Activated CD4-positive, alpha-beta T cell treated with anti-CD3 and anti-CD28 coated beads for 36 hours (primary cell): Measurements from ENCODE around the gene CAMTA1. TPM values are rescaled to one million over a fixed set of nuclear protein-coding genes. Genes with fewer than 3 reads are reported as not detected.
A peak's percentile ranks its signal among the peaks of the same experiment; 100 is the strongest.

Experiments used
- ATAC-seq: fragments of 200-7000 bp; cut with Tn5 transposase; one replicate; pipeline ENCODE4 v1.10.0; 2021; ENCODE audit warnings: mild to moderate bottlenecking, moderate library complexity
- CTCF ChIA-PET: fragments of 350-600 bp; sonication (Branson Sonifier 250); formaldehyde crosslinking; loops from one replicate; lab custom pipeline; 2021; ENCODE audit warnings: antibody characterized with exemption; lab: Charles Lee
- POLR2A ChIA-PET: fragments of 350-600 bp; sonication (Branson Sonifier 250); formaldehyde crosslinking; loops from one replicate; lab custom pipeline; 2021; ENCODE audit warnings: antibody characterized with exemption, inconsistent platforms; lab: Charles Lee
- DNase-seq: peaks from one replicate; pipeline ENCODE4 v3.0.0-alpha.2; 2020
- H3K27ac Mint-ChIP-seq: one replicate; pipeline ENCODE4 v1.8.0; 2021; ENCODE audit warnings: mixed read lengths
- H3K27me3 Mint-ChIP-seq: one replicate; pipeline ENCODE4 v1.8.0; 2021; ENCODE audit warnings: mixed read lengths
- H3K36me3 Mint-ChIP-seq: one replicate; pipeline ENCODE4 v1.8.0; 2021; ENCODE audit warnings: low read depth, mixed read lengths
- H3K4me1 Mint-ChIP-seq: one replicate; pipeline ENCODE4 v1.8.0; 2021; ENCODE audit warnings: mixed read lengths
- H3K4me3 Mint-ChIP-seq: one replicate; pipeline ENCODE4 v1.8.0; 2021; ENCODE audit warnings: mild to moderate bottlenecking, moderate library complexity, mixed read lengths
- H3K9me3 Mint-ChIP-seq: one replicate; pipeline ENCODE4 v1.8.0; 2021; ENCODE audit warnings: low read depth, mixed read lengths
- intact Hi-C, 2 experiments: fragments of 100-400 bp; cut with DNase I in 1 of 2; cut with micrococcal nuclease in 1 of 2; formaldehyde crosslinking; loops; one replicate each; pipeline versions ENCODE4 v1.14.2 to v1.15.1; 2022 to 2024; cut with DNase I, micrococcal nuclease
- total RNA-seq, 2 experiments: library from RNA; stranded (reverse); gene quantifications; one replicate each; pipeline ENCODE4 v1.2.3, GENCODE V29; 2021

CAMTA1 gene
- total RNA-seq, 2 experiments from 2014 or later = 62.3 to 76.7 TPM

DNA sequence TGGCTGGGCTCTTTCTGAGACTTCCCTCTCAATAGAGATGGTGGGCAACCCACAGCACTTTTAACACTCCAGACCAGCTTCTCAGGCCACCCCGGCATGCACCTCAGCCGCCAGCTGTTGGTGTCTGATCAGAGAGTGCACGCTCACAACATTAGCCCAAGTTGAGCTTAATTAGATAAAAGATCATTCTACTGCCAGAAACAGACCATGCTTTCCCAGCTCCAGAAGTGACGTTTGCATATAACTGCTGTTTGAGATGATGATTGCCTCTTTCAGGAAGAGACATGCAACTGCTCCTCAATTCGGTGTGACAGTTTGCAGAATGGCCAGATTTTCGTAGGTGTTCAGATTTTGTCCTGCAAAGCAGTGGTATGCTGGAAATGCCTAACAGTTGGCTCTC lies 700.6 kb downstream of the CAMTA1 start:
- intact Hi-C loops = no loop called here
- POLR2A ChIA-PET = no interaction called here
- Mint-ChIP-seq H3K27me3 (peaks cover 2% of the 10 kb centered on the region), H3K27ac (no peak overlapping the region), H3K4me1 (no peaks in the 10 kb centered on the region), H3K9me3 (no peaks in the 10 kb centered on the region), H3K4me3 (no peak overlapping the region), H3K36me3 (no peaks in the 10 kb centered on the region)
- DNase-seq (no peak), ATAC-seq (no peak)
- CTCF ChIA-PET = interaction anchor here (0.6 kb wide), 1 partner anchor 167 kb away, joined by 3 read pairs; no protein-coding TSS in a partner anchor

DNA sequence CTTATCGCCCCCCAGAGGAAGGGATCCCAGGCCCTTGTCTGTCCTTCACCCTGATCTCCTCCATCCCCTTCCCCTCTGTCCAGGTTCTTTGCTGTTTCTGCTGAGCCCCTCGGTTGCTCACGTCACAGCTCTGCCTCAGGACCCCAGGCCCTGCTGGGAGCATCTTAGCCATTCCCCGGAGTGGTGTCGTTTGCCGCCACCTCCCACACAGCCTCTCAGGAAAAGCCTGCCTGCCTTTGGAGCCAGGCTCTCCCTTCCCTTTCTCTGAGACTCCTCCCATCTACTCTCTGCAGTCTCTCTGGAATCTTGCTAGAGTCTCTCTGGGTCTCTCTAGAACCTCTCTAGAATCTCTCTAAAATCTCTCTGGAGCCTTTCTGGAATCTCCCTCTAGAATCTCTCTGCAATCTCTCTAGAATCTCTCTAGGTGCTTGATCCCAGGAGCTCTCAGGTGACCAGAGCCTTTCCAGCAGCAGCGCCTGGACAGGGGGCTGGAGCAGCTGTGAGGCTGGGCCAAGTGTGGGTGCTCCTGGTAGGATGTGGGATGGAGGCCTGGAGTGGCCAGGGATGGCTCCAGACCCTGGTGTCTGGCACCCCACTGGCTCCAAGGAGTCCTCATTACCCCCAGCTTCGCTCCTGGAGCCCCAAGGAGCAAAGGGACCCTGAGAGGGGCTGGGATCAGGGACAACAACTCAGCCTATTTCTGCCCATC lies 702.7 kb downstream of the CAMTA1 start:
- H3K27me3 Mint-ChIP-seq = peaks cover 1% of the 10 kb centered on the region
- H3K9me3 Mint-ChIP-seq = peaks cover 4% of the 10 kb centered on the region
- intact Hi-C loops = no loop called here
- H3K27ac Mint-ChIP-seq = no peak overlapping the region
- no peaks in the 10 kb centered on the region for H3K36me3 Mint-ChIP-seq
- H3K4me1 Mint-ChIP-seq = no peaks in the 10 kb centered on the region
- H3K4me3 Mint-ChIP-seq = no peak overlapping the region
- POLR2A ChIA-PET = no interaction called here
- no peak for ATAC-seq
- CTCF ChIA-PET = interaction anchor here (0.6 kb wide), 1 partner anchor 1002 kb away, joined by 3 read pairs; no protein-coding TSS in a partner anchor
- no peak for DNase-seq

DNA sequence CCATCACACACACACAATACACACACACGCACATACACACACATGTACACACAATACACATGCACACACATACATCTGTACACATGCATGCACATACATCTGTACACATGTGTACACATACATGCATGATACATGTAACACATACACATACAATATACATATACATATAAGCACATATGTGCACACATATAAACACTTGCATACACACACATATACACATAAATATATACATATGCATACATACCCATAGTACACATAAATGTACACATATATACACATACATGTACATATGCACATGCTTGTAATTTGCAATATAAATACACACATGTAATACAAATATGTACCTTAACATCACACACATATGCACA lies 703.2 kb downstream of the CAMTA1 start:
- CTCF ChIA-PET = interaction anchor here (0.6 kb wide), 1 partner anchor 1002 kb away, joined by 3 read pairs; no protein-coding TSS in a partner anchor

DNA sequence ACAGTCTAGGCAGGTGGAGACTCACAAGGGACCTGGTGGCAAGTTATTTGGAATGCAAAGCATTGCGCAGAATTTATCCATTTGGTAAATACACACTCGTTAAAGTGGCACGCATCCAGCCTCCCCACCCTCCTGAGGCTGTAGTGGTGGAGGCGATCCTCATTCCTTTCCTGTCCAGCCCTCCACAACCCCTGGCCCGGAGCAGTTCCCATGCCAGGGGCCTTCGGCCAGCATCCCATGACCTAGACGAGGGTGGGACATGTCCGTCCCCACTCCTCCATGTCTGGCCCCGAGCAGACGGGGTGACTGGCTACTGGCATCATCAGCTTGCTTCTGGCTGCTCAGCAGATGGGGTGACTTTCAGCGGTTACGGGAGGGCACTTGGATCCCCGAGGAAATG lies 704.3 kb downstream of the CAMTA1 start:
- ChIA-PET CTCF (no interaction called here), POLR2A (no interaction called here)
- intact Hi-C loops = no loop called here
- H3K27ac Mint-ChIP-seq = no peak overlapping the region
- H3K36me3 Mint-ChIP-seq = no peaks in the 10 kb centered on the region
- peaks cover 4% of the 10 kb centered on the region for H3K27me3 Mint-ChIP-seq
- DNase-seq (no peak), ATAC-seq (no peak)
- peaks cover 9% of the 10 kb centered on the region for H3K9me3 Mint-ChIP-seq
- no peak overlapping the region for H3K4me3 Mint-ChIP-seq
- H3K4me1 Mint-ChIP-seq = no peaks in the 10 kb centered on the region

More for the DNA sequence above, 703.2 kb downstream of the CAMTA1 start:
- POLR2A ChIA-PET = no interaction called here
- Mint-ChIP-seq H3K27me3 (peaks cover 4% of the 10 kb centered on the region), H3K36me3 (no peaks in the 10 kb centered on the region), H3K27ac (no peak overlapping the region), H3K4me1 (no peaks in the 10 kb centered on the region), H3K9me3 (peaks cover 9% of the 10 kb centered on the region), H3K4me3 (no peak overlapping the region)
- intact Hi-C loops = no loop called here
- no peak for DNase-seq
- ATAC-seq = no peak

DNA sequence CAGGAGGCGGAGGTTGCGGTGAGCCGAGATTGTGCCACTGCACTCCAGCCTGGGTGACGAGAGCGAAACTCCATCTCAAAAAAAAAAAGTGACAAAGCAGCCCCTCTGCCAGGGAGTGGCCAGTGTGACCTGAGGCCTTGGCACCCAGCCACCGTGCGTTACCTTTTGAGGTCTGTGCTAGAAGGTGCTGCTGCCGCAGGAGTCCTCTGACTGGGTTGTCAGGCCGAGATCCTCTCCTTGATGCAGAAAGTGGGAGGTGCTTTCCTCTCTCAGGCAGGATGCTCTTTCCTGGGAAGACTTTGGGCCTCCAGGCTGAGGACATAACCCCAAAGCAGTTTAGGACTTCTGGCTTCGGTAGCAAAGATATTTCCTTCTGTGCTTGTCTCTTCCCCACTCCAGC lies 705.3 kb downstream of the CAMTA1 start:
- DNase-seq (no peak), ATAC-seq (no peak)
- Mint-ChIP-seq H3K27me3 (peaks cover 4% of the 10 kb centered on the region), H3K4me3 (no peak overlapping the region), H3K27ac (no peak overlapping the region), H3K36me3 (no peaks in the 10 kb centered on the region), H3K9me3 (peaks cover 9% of the 10 kb centered on the region), H3K4me1 (no peaks in the 10 kb centered on the region)
- intact Hi-C loops = no loop called here
- POLR2A ChIA-PET = no interaction called here
- CTCF ChIA-PET = no interaction called here

DNA sequence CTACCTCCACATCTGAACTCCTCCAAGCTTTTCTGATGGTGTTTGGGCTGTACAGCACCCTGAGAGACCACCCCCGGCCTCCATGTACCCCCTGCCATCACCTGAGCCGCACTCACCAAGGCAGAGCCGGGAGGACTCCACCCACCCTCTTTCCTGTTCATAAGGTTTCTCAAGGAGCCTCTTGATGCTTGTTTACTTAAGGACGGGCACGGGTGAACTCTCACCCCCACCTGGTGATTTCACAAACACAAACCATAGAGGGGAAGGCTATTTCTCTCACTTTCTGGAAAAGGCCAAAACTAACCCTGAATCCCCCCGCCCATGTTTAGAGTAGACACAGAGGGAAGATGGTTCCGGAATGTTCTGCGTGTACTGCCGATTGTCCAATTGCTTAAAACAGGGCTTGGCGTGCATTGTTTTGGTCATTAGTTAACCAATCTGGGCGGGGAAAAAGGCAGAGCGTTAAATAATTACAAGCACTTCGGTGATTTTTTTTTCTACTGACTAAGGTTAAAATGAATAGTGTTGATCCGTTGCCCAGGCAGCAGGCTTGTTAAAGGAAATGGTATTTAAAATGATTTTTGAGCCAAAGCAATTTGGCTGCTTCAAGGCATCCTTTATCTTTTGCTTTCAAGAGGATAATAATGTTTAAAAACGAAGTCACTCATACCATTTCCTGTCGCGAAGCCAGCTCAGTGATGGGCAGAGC lies 706.0 kb downstream of the CAMTA1 start:
- no peaks in the 10 kb centered on the region for H3K4me1 Mint-ChIP-seq
- H3K27me3 Mint-ChIP-seq = peaks cover 4% of the 10 kb centered on the region
- H3K27ac Mint-ChIP-seq = no peak overlapping the region
- H3K36me3 Mint-ChIP-seq = no peaks in the 10 kb centered on the region
- intact Hi-C loops = no loop called here
- peaks cover 9% of the 10 kb centered on the region for H3K9me3 Mint-ChIP-seq
- ATAC-seq (no peak), DNase-seq (no peak)
- ChIA-PET POLR2A (no interaction called here), CTCF (no interaction called here)
- H3K4me3 Mint-ChIP-seq = no peak overlapping the region

DNA sequence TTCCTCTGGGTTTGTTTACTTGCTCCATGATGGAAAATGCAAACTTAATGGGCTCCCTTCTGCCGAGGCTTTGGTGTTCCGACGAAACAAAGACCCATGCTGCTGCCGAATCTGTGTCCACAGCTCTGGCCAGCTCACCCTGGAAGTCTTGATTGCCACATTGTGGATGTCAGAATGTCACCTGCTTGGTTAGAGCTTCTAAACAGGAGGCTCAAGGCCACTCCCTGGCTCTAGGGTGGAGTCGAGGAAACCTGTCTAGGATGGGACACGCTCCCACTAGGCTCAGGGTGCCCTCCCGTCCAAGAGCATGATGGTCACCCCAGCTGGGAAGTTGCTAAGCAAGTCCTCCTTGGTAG lies 706.5 kb downstream of the CAMTA1 start:
- Mint-ChIP-seq H3K36me3 (no peaks in the 10 kb centered on the region), H3K4me1 (no peaks in the 10 kb centered on the region), H3K27ac (no peak overlapping the region), H3K4me3 (no peak overlapping the region), H3K27me3 (peaks cover 4% of the 10 kb centered on the region), H3K9me3 (peaks cover 9% of the 10 kb centered on the region)
- intact Hi-C loops = no loop called here
- DNase-seq (no peak), ATAC-seq (no peak)
- ChIA-PET CTCF (no interaction called here), POLR2A (no interaction called here)

DNA sequence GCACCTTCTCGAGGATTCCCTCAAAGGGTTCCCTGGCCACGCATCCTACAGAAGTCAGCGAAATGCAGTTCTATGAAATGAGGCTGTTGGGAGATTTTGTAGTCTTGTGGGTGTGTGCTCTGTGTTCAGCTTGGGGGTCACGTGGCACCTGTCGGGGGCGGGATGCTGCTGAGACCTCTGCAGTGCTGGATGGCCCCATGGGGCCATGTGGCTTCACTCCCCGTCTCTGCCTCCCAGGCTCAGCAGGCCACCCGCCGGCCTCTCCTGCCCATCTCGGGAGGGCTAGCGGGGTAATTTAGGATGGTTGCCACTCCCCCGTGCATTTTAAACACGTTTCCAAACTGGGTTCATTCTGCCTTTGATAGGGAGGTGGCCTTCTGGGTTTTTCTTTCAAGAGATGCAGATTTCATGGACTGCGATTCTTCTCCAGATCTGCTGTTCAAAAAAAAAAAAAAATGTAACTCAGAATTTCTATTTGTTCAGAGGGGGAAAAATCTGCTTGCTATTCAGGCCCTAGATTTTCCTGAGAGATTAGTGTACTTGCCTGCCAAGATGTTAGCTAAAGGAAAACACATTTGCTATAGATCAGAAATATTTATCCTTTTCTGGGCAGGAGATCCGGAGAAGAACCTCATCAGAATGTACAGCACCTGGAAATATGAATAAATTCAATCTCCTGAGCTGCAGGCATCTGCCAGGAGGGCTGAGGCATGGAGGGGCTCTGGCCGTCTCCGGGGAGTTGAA lies 708.6 kb downstream of the CAMTA1 start:
- DNase-seq (no peak), ATAC-seq (no peak)
- POLR2A ChIA-PET = no interaction called here
- no peak overlapping the region for H3K4me3 Mint-ChIP-seq
- intact Hi-C loops = no loop called here
- peaks cover 4% of the 10 kb centered on the region for H3K27me3 Mint-ChIP-seq
- peaks cover 9% of the 10 kb centered on the region for H3K9me3 Mint-ChIP-seq
- CTCF ChIA-PET = no interaction called here
- H3K27ac Mint-ChIP-seq = no peak overlapping the region
- no peaks in the 10 kb centered on the region for H3K4me1 Mint-ChIP-seq
- H3K36me3 Mint-ChIP-seq = no peaks in the 10 kb centered on the region

DNA sequence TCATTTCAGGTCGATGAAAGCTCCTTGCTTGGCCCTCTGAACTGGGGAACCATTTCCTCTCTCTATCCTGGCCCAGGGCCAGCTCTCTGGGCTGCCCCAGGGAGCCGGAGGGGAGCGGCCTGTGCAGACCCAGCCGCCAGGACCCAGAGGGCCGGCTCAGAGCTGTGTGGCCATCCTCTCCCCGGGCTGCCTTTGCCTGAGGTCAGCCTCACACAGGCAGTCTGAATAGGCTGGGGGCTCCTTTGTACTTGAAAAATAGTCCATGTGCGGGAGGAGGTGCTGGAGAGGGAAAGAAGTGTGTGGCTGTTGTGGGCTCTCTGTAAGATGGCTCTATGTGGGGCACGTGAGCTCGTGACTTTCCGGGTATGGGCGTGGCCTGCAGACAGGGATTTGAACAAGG lies 710.7 kb downstream of the CAMTA1 start:
- ChIA-PET POLR2A (no interaction called here), CTCF (no interaction called here)
- no peak for ATAC-seq
- Mint-ChIP-seq H3K27me3 (peaks cover 4% of the 10 kb centered on the region), H3K27ac (no peak overlapping the region), H3K36me3 (no peaks in the 10 kb centered on the region), H3K4me1 (no peaks in the 10 kb centered on the region), H3K9me3 (peaks cover 9% of the 10 kb centered on the region), H3K4me3 (no peak overlapping the region)
- DNase-seq = no peak
- intact Hi-C loops = no loop called here

DNA sequence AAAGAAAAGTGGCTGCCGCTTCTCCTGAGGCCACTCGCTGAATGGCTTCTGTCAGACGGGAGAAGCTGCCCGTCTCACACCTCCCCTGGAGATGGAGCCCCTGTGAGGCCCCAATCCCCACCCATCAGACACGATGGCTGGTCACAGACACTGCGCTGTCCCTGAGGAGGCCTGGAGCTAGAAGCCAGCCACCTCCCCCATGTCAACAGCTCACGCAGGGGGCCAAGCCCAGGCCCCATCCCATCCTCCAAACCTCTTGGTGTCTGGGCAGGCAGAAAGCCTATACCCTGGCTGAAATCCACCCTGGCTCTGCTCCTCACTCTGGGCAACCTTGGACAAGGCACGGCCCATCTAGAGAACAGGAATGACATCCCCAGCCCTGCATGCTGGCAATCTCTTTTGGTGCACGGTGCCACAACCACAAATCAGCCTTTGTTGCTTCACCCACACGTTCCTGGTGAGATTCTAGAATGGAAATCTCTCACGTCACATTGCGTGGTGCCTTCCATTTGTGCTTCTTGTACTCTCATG lies 711.9 kb downstream of the CAMTA1 start:
- intact Hi-C loops = no loop called here
- DNase-seq = no peak
- H3K27ac Mint-ChIP-seq = no peak overlapping the region
- no peak overlapping the region for H3K4me3 Mint-ChIP-seq
- ChIA-PET POLR2A (no interaction called here), CTCF (no interaction called here)
- H3K9me3 Mint-ChIP-seq = peaks cover 9% of the 10 kb centered on the region
- H3K27me3 Mint-ChIP-seq = peaks cover 4% of the 10 kb centered on the region
- ATAC-seq = peak; percentile 19
- no peaks in the 10 kb centered on the region for H3K36me3 Mint-ChIP-seq
- H3K4me1 Mint-ChIP-seq = no peaks in the 10 kb centered on the region

DNA sequence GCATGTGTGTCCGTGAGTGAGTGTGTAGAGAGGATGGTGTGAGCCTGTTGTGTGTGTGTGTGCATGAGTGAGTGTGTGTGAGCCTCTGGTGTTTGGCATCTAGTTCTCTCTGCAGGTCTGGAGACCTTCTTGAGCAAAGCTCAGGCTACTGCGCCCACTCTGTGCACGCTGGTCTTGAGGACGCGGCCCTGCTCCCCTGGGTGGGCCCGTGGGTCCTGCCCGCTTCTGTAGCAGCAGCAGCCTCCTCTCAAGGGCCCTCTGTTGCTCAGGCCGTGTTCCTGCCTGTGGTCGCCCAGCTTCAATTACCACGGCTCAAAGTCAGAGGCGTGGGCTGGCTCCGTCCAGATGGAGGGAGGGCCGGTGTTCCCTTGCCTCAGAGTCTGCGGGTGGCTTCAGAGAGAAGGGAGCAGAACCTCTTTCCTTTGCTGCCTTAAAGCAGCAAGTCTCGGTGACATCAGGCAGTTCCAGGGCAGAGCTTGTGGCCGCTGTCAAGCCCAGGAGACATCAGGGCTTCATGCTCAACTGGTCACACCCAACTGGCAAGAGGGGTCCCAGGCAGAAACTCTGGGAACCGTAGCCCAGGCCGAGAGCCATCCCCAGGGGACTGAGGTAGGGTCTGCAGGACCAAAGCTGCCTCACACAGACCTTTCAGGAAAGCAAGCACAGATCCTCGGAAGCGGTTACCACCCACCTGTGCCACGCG lies 715.3 kb downstream of the CAMTA1 start:
- Mint-ChIP-seq H3K27ac (no peak overlapping the region), H3K27me3 (no peaks in the 10 kb centered on the region), H3K9me3 (no peaks in the 10 kb centered on the region), H3K36me3 (no peaks in the 10 kb centered on the region), H3K4me3 (no peak overlapping the region), H3K4me1 (no peaks in the 10 kb centered on the region)
- intact Hi-C loops = no loop called here
- ChIA-PET CTCF (no interaction called here), POLR2A (no interaction called here)
- DNase-seq (no peak), ATAC-seq (no peak)
